ENCODE results near the gene SMPDL3B. TPM values are rescaled to one million over a fixed set of nuclear protein-coding genes. Genes with fewer than 3 reads are reported as not detected.

SMPDL3B gene
- total RNA-seq, 1 experiment from 2014 or later = 11.7 TPM

DNA sequence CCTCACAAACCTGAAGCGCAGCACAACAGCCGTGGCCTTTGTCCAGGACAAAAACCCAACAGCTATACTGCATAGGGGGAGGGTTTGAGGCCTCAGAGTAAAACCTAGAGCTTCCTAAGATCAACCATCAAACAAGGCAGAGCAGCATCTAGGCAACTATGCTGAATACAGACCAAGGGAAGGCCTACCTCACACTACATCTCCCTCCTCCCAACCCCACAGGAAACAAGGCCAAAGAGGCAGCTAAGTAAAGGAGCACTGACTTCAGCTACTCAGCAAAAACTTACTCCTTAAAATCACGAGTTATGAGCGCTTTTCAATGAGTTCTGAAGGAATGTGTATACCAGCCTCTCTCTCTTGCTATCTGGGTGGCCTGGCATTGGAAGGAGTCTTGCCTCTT is 37.3 kb downstream of the SMPDL3B start:
- POLR2A ChIA-PET = no interaction called here
- no peak for TF ChIP-seq CTCF (IDR thresholded peaks at IDR 0.05; ENCODE audit: insufficient read depth in 1 of 2, low read depth in 1 of 2, low read length in 1 of 2, severe bottlenecking in 1 of 2, unreplicated experiment in 1 of 2)
- H3K9me3 Mint-ChIP-seq (ENCODE audit: unreplicated experiment) = no peaks in the 10 kb centered on the region
- Histone ChIP-seq H3K9me3 (no peaks in the 10 kb centered on the region), H3K27me3 (replicated peaks; ENCODE audit: control insufficient read depth, insufficient read depth, low read length) (no peaks in the 10 kb centered on the region), H3K4me3 (ENCODE audit: low read depth, low read length) (no peak overlapping the region), H3K36me3 (ENCODE audit: control insufficient read depth, insufficient read depth, low read length) (no peaks in the 10 kb centered on the region), H3K4me1 (no peaks in the 10 kb centered on the region)
- H3K36me3 Mint-ChIP-seq (ENCODE audit: insufficient read depth, unreplicated experiment) = peaks cover 3% of the 10 kb centered on the region
- intact Hi-C loops (cut with micrococcal nuclease; ENCODE audit: unreplicated experiment) = no loop called here
- DNase-seq = no peak
- H3K4me1 Mint-ChIP-seq (ENCODE audit: low read depth, unreplicated experiment) = no peaks in the 10 kb centered on the region
- H3K27ac Mint-ChIP-seq (ENCODE audit: unreplicated experiment) = no peak overlapping the region
- no peaks in the 10 kb centered on the region for H3K27me3 Mint-ChIP-seq (ENCODE audit: insufficient read depth, unreplicated experiment)
- H3K4me3 Mint-ChIP-seq (ENCODE audit: unreplicated experiment) = no peak overlapping the region
- CTCF ChIA-PET = no interaction called here
- no TSS peak for BruUV-seq (replicated peaks)

GRCh38 chr1:27973771-27974416 is 39.1 kb downstream of the SMPDL3B start:
- Histone ChIP-seq H3K4me1 (no peaks in the 10 kb centered on the region), H3K9me3 (no peaks in the 10 kb centered on the region), H3K36me3 (ENCODE audit: control insufficient read depth, insufficient read depth, low read length) (no peaks in the 10 kb centered on the region), H3K27me3 (replicated peaks; ENCODE audit: control insufficient read depth, insufficient read depth, low read length) (no peaks in the 10 kb centered on the region), H3K4me3 (ENCODE audit: low read depth, low read length) (no peak overlapping the region)
- BruUV-seq (replicated peaks) = no TSS peak
- DNase-seq = no peak
- Mint-ChIP-seq H3K27me3 (ENCODE audit: insufficient read depth, unreplicated experiment) (no peaks in the 10 kb centered on the region), H3K4me1 (ENCODE audit: low read depth, unreplicated experiment) (no peaks in the 10 kb centered on the region), H3K4me3 (ENCODE audit: unreplicated experiment) (no peak overlapping the region), H3K27ac (ENCODE audit: unreplicated experiment) (no peak overlapping the region), H3K36me3 (ENCODE audit: insufficient read depth, unreplicated experiment) (peaks cover 6% of the 10 kb centered on the region), H3K9me3 (ENCODE audit: unreplicated experiment) (no peaks in the 10 kb centered on the region)
- intact Hi-C loops (cut with micrococcal nuclease; ENCODE audit: unreplicated experiment) = no loop called here
- TF ChIP-seq CTCF (IDR thresholded peaks at IDR 0.05; ENCODE audit: insufficient read depth in 1 of 2, low read depth in 1 of 2, low read length in 1 of 2, severe bottlenecking in 1 of 2, unreplicated experiment in 1 of 2) = no peak
- ChIA-PET CTCF (no interaction called here), POLR2A (no interaction called here)

DNA sequence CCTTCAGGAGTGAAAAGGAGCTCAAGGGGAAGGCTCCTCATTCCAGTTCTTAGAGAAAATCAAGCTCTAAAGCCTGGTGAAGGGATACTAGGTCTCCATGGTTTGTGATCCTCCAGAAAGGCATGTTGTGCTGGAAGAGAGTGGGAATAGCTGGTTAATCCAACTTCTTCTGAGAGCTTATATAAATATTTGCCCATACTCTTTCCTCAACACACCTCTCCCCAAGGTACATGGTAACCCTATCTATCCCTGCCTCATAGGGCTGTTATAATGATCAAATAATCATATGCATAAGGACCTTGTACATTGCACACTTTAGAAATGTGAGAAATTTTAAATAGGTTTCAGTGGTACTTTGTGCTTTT is 39.6 kb downstream of the SMPDL3B start:
- TF ChIP-seq CTCF (IDR thresholded peaks at IDR 0.05; ENCODE audit: insufficient read depth in 1 of 2, low read depth in 1 of 2, low read length in 1 of 2, severe bottlenecking in 1 of 2, unreplicated experiment in 1 of 2) = no peak
- intact Hi-C loops (cut with micrococcal nuclease; ENCODE audit: unreplicated experiment) = no loop called here
- Histone ChIP-seq H3K9me3 (no peaks in the 10 kb centered on the region), H3K4me1 (no peaks in the 10 kb centered on the region), H3K27me3 (replicated peaks; ENCODE audit: control insufficient read depth, insufficient read depth, low read length) (no peaks in the 10 kb centered on the region), H3K4me3 (ENCODE audit: low read depth, low read length) (no peak overlapping the region), H3K36me3 (ENCODE audit: control insufficient read depth, insufficient read depth, low read length) (no peaks in the 10 kb centered on the region)
- H3K27me3 Mint-ChIP-seq (ENCODE audit: insufficient read depth, unreplicated experiment) = no peaks in the 10 kb centered on the region
- no peaks in the 10 kb centered on the region for H3K9me3 Mint-ChIP-seq (ENCODE audit: unreplicated experiment)
- no peak for DNase-seq
- no peaks in the 10 kb centered on the region for H3K4me1 Mint-ChIP-seq (ENCODE audit: low read depth, unreplicated experiment)
- peaks cover 6% of the 10 kb centered on the region for H3K36me3 Mint-ChIP-seq (ENCODE audit: insufficient read depth, unreplicated experiment)
- CTCF ChIA-PET = no interaction called here
- H3K4me3 Mint-ChIP-seq (ENCODE audit: unreplicated experiment) = no peak overlapping the region
- BruUV-seq (replicated peaks) = no TSS peak
- H3K27ac Mint-ChIP-seq (ENCODE audit: unreplicated experiment) = no peak overlapping the region
- POLR2A ChIA-PET = no interaction called here
